ENCODE results near the gene SARDH. TPM values are rescaled to one million over a fixed set of nuclear protein-coding genes. Genes with fewer than 3 reads are reported as not detected.

Gene SARDH
- total and polyA plus RNA-seq, 9 of the 15 experiments (the other 6 are each of a cell fraction or from before 2014, with no cell fraction given): 0.14 TPM; not detected in 8

- no peak overlapping the region for H3K4me3 ChIP-seq
- no TSS peak for BruUV-seq (replicated peaks)
- no peaks in the 10 kb centered on the region for H3K9me3 ChIP-seq (replicated peaks; ENCODE audit: control insufficient read depth, insufficient read depth, low read depth, low read length)
- FAIRE-seq (no peak), DNase-seq (ENCODE audit: extremely low read depth in 1 of 4, low spot score in 3 of 4) (no peak), ATAC-seq (no peak)
- H3K27me3 ChIP-seq (ENCODE audit: control insufficient read depth in 2 of 2, insufficient read depth in 2 of 2, low read length in 2 of 2): peaks cover 12 to 80% of the 10 kb centered on the region in 2 experiments; a peak in 4 of 5 replicates
- H2AFZ ChIP-seq (ENCODE audit: low read depth, low read length): no peak overlapping the region
- H3K79me2 ChIP-seq (ENCODE audit: control insufficient read depth, insufficient read depth, low read length): no peaks in the 10 kb centered on the region
- peaks cover 3% of the 10 kb centered on the region for H3K9me1 ChIP-seq (ENCODE audit: control insufficient read depth, insufficient read depth, low read length)
- H3K4me2 ChIP-seq (ENCODE audit: insufficient read depth, low read length): no peak overlapping the region
- H3K27ac ChIP-seq (ENCODE audit: extremely low read depth, low read depth, low read length): no peak overlapping the region
- CTCF ChIA-PET (ENCODE audit: low intra/inter-chr PET ratio): no interaction called here
- H3K9ac ChIP-seq (ENCODE audit: insufficient read depth in 1 of 2, low read depth in 2 of 2, low read length in 2 of 2): no peak overlapping the region
- intact Hi-C loops (cut with micrococcal nuclease) (no loop called here), in situ Hi-C loops (cut with MboI) (no loop called here)
- peaks cover 14% of the 10 kb centered on the region for H4K20me1 ChIP-seq (replicated peaks; ENCODE audit: control insufficient read depth, insufficient read depth, low read length)
- POLR2A ChIA-PET: no interaction called here
- no peaks in the 10 kb centered on the region for H3K36me3 ChIP-seq (ENCODE audit: control insufficient read depth, insufficient read depth, low read length)
- no peaks in the 10 kb centered on the region for H3K4me1 ChIP-seq (replicated peaks in 1 of 2; ENCODE audit: control insufficient read depth in 2 of 2, insufficient read depth in 2 of 2, low read length in 2 of 2)
- 4% methylated on average over 7 of the region's 7 CpGs for WGBS (ENCODE audit: insufficient coverage, low coverage, missing lambda C conversion rate)
- TF ChIP-seq ZNF239 (CRISPR knock-in tag; IDR thresholded peaks at IDR 0.05) (no peak), HDAC3 (IDR thresholded peaks at IDR 0.05; ENCODE audit: borderline replicate concordance, partially characterized antibody) (no peak), ZNF551 (CRISPR knock-in tag; IDR thresholded peaks at IDR 0.05) (no peak), CSDE1 (IDR thresholded peaks at IDR 0.05) (no peak), BRD9 (IDR thresholded peaks at IDR 0.05; ENCODE audit: low read depth, partially characterized antibody) (no peak), PHB (CRISPR knock-in tag; IDR thresholded peaks at IDR 0.05) (no peak), BMI1 (IDR thresholded peaks at IDR 0.05; ENCODE audit: low read length) (no peak), KDM5B (IDR thresholded peaks at IDR 0.05; ENCODE audit: insufficient replicate concordance, low read depth, low read length) (no peak), ZNF232 (CRISPR knock-in tag; IDR thresholded peaks at IDR 0.05) (no peak), CEBPG (CRISPR knock-in tag; IDR thresholded peaks at IDR 0.05) (no peak), CEBPG (tag; conservative IDR thresholded peaks at IDR 0.05 in 1 of 2, IDR thresholded peaks at IDR 0.05 in 1 of 2) (no peak), PRDM10 (IDR thresholded peaks at IDR 0.05; ENCODE audit: partially characterized antibody) (no peak), ETS1 (conservative IDR thresholded peaks at IDR 0.05; ENCODE audit: control insufficient read depth, low read depth, low read length) (no peak), KLF6 (CRISPR knock-in tag; IDR thresholded peaks at IDR 0.05; ENCODE audit: borderline replicate concordance) (no peak), NEUROD1 (IDR thresholded peaks at IDR 0.05; ENCODE audit: borderline replicate concordance, low read depth, low read length, partially characterized antibody) (no peak), MITF (IDR thresholded peaks at IDR 0.05) (no peak)
These were observed 96.8 kb downstream of the SARDH start for GRCh38 chr9:133641396-133641655.
